Activated naive CD8-positive, alpha-beta T cell treated with anti-CD3 and anti-CD28 coated beads for 36 hours (primary cell): ENCODE data around the gene SLC22A12. TPM values are rescaled to one million over a fixed set of nuclear protein-coding genes. Genes with fewer than 3 reads are reported as not detected.
"Not testable (repeated sequence)": the region's sequence is repeated elsewhere in the genome, so short reads cannot be mapped to it uniquely, and the experiment has no call there.

ENCODE experiments used
- DNase-seq: peaks from one replicate; pipeline ENCODE4 v3.0.0; 2021
- H3K27ac Mint-ChIP-seq: one replicate; pipeline ENCODE4 v1.8.0; 2022; ENCODE audit warnings: mild to moderate bottlenecking, moderate library complexity, mixed read lengths
- H3K27me3 Mint-ChIP-seq: one replicate; pipeline ENCODE4 v1.8.0; 2022; ENCODE audit warnings: mild to moderate bottlenecking, mixed read lengths
- H3K36me3 Mint-ChIP-seq: one replicate; pipeline ENCODE4 v1.8.0; 2021; ENCODE audit warnings: mild to moderate bottlenecking, mixed read lengths
- H3K4me1 Mint-ChIP-seq: one replicate; pipeline ENCODE4 v1.8.0; 2021; ENCODE audit warnings: mixed read lengths
- H3K4me3 Mint-ChIP-seq: one replicate; pipeline ENCODE4 v1.8.0; 2022; ENCODE audit warnings: mild to moderate bottlenecking, moderate library complexity, mixed read lengths
- H3K9me3 Mint-ChIP-seq: one replicate; pipeline ENCODE4 v1.8.0; 2022; ENCODE audit warnings: mixed read lengths
- total RNA-seq, 2 experiments: library from RNA; stranded (reverse); gene quantifications; one replicate each; pipeline ENCODE4 v1.2.3, GENCODE V29; 2021

The SLC22A12 gene
- total RNA-seq, 2 experiments from 2014 or later, result not detected

- peaks cover 13% of the 10 kb centered on the region for H3K27me3 Mint-ChIP-seq
- H3K27ac Mint-ChIP-seq, result no peak overlapping the region
- DNase-seq, result no peak
- no peak overlapping the region for H3K4me3 Mint-ChIP-seq
- H3K4me1 Mint-ChIP-seq, result no peaks in the 10 kb centered on the region
- peaks cover 1% of the 10 kb centered on the region for H3K36me3 Mint-ChIP-seq
- peaks cover 10% of the 10 kb centered on the region for H3K9me3 Mint-ChIP-seq
Observed at GRCh38 chr11:64591257-64592233, 525 bp downstream of the SLC22A12 start.

GRCh38 chr11:64592234-64592615, 1.2 kb downstream of the SLC22A12 start:
- no peaks in the 10 kb centered on the region for H3K4me1 Mint-ChIP-seq
- H3K27ac Mint-ChIP-seq, result no peak overlapping the region
- H3K27me3 Mint-ChIP-seq, result peaks cover 13% of the 10 kb centered on the region
- DNase-seq, result no peak
- H3K4me3 Mint-ChIP-seq, result no peak overlapping the region
- H3K9me3 Mint-ChIP-seq, result peaks cover 10% of the 10 kb centered on the region
- H3K36me3 Mint-ChIP-seq, result peaks cover 1% of the 10 kb centered on the region

- Mint-ChIP-seq H3K27me3 (peaks cover 12% of the 10 kb centered on the region), H3K4me3 (no peak overlapping the region), H3K36me3 (peaks cover 1% of the 10 kb centered on the region), H3K9me3 (peaks cover 10% of the 10 kb centered on the region), H3K4me1 (no peaks in the 10 kb centered on the region), H3K27ac (no peak overlapping the region)
- DNase-seq, result no peak
Observed at GRCh38 chr11:64592656-64593055, 1.6 kb downstream of the SLC22A12 start.

- DNase-seq, result no peak
- H3K27ac Mint-ChIP-seq, result no peak overlapping the region
- H3K27me3 Mint-ChIP-seq, result peaks cover 4% of the 10 kb centered on the region
- no peak overlapping the region for H3K4me3 Mint-ChIP-seq
- peaks cover 4% of the 10 kb centered on the region for H3K9me3 Mint-ChIP-seq
- no peaks in the 10 kb centered on the region for H3K4me1 Mint-ChIP-seq
- H3K36me3 Mint-ChIP-seq, result no peaks in the 10 kb centered on the region
Observed at GRCh38 chr11:64593156-64594105, 2.4 kb downstream of the SLC22A12 start.

- no peak for DNase-seq
- Mint-ChIP-seq H3K9me3 (peaks cover 1% of the 10 kb centered on the region), H3K36me3 (no peaks in the 10 kb centered on the region), H3K27ac (no peak overlapping the region), H3K4me1 (no peaks in the 10 kb centered on the region), H3K27me3 (peaks cover 2% of the 10 kb centered on the region), H3K4me3 (no peak overlapping the region)
Observed at GRCh38 chr11:64594159-64594939, 3.3 kb downstream of the SLC22A12 start.

GRCh38 chr11:64595922-64596321, 4.9 kb downstream of the SLC22A12 start:
- H3K27ac Mint-ChIP-seq, result not testable (repeated sequence)

GRCh38 chr11:64597671-64598101, 6.7 kb downstream of the SLC22A12 start:
- no peaks in the 10 kb centered on the region for H3K27me3 Mint-ChIP-seq
- no peaks in the 10 kb centered on the region for H3K4me1 Mint-ChIP-seq
- H3K4me3 Mint-ChIP-seq, result no peak overlapping the region
- H3K36me3 Mint-ChIP-seq, result no peaks in the 10 kb centered on the region
- no peaks in the 10 kb centered on the region for H3K9me3 Mint-ChIP-seq
- H3K27ac Mint-ChIP-seq, result no peak overlapping the region
- DNase-seq, result no peak

More at GRCh38 chr11:64595922-64596321, 4.9 kb downstream of the SLC22A12 start:
- H3K27me3 Mint-ChIP-seq, H3K36me3 Mint-ChIP-seq, H3K4me3 Mint-ChIP-seq, DNase-seq, H3K4me1 Mint-ChIP-seq, H3K9me3 Mint-ChIP-seq: not testable (repeated sequence)

- H3K4me1 Mint-ChIP-seq, result no peaks in the 10 kb centered on the region
- no peaks in the 10 kb centered on the region for H3K27me3 Mint-ChIP-seq
- H3K36me3 Mint-ChIP-seq, result no peaks in the 10 kb centered on the region
- H3K9me3 Mint-ChIP-seq, result no peaks in the 10 kb centered on the region
- H3K27ac Mint-ChIP-seq, result no peak overlapping the region
- H3K4me3 Mint-ChIP-seq, result no peak overlapping the region
- DNase-seq, result no peak
Observed at GRCh38 chr11:64598106-64598796, 7.2 kb downstream of the SLC22A12 start.

GRCh38 chr11:64598797-64599697, 8.0 kb downstream of the SLC22A12 start:
- Mint-ChIP-seq H3K9me3 (no peaks in the 10 kb centered on the region), H3K4me3 (no peak overlapping the region)
- no peak for DNase-seq

GRCh38 chr11:64599698-64600211, 8.7 kb downstream of the SLC22A12 start:
- H3K4me1 Mint-ChIP-seq, result no peaks in the 10 kb centered on the region
- no peak for DNase-seq
- no peaks in the 10 kb centered on the region for H3K9me3 Mint-ChIP-seq
- no peak overlapping the region for H3K27ac Mint-ChIP-seq
- H3K27me3 Mint-ChIP-seq, result no peaks in the 10 kb centered on the region
- no peaks in the 10 kb centered on the region for H3K36me3 Mint-ChIP-seq
- no peak overlapping the region for H3K4me3 Mint-ChIP-seq

More at GRCh38 chr11:64598797-64599697, 8.0 kb downstream of the SLC22A12 start:
- Mint-ChIP-seq H3K27me3 (no peaks in the 10 kb centered on the region), H3K4me1 (no peaks in the 10 kb centered on the region), H3K36me3 (no peaks in the 10 kb centered on the region), H3K27ac (no peak overlapping the region)

- no peak overlapping the region for H3K27ac Mint-ChIP-seq
- H3K4me1 Mint-ChIP-seq, result no peaks in the 10 kb centered on the region
- H3K27me3 Mint-ChIP-seq, result no peaks in the 10 kb centered on the region
- no peaks in the 10 kb centered on the region for H3K36me3 Mint-ChIP-seq
- no peak for DNase-seq
- H3K9me3 Mint-ChIP-seq, result no peaks in the 10 kb centered on the region
- H3K4me3 Mint-ChIP-seq, result no peak overlapping the region
Observed at GRCh38 chr11:64600281-64600992, 9.4 kb downstream of the SLC22A12 start.

- no peak overlapping the region for H3K4me3 Mint-ChIP-seq
Observed at GRCh38 chr11:64601605-64602465, 10.8 kb downstream of the SLC22A12 start.

More at GRCh38 chr11:64601605-64602465, 10.8 kb downstream of the SLC22A12 start:
- Mint-ChIP-seq H3K9me3 (no peaks in the 10 kb centered on the region), H3K27me3 (no peaks in the 10 kb centered on the region), H3K27ac (no peak overlapping the region), H3K36me3 (no peaks in the 10 kb centered on the region), H3K4me1 (no peaks in the 10 kb centered on the region)
- no peak for DNase-seq
